Tongue (tissue), 2 donors: ENCODE data around the gene VWA8. TPM values are rescaled to one million over a fixed set of nuclear protein-coding genes. Genes with fewer than 3 reads are reported as not detected.
"Not testable (repeated sequence)": the region's sequence is repeated elsewhere in the genome, so short reads cannot be mapped to it uniquely, and the experiment has no call there.

Source experiments
- DNase-seq: peaks from one replicate; pipeline ENCODE4 v3.0.0-alpha.2; 2015
- total RNA-seq: library from RNA; depleted of rRNA; stranded (reverse); fragments of >200 nt; gene quantifications from one replicate; pipeline ENCODE4 v1.2.3, GENCODE V29; 2014

The VWA8 gene
- total RNA-seq, 1 donor from 2014 or later = 43.3 TPM

GRCh38 chr13:41919741-41920487 lies 41.0 kb downstream of the VWA8 start:
- DNase-seq = no peak

- peak; percentile 27 for DNase-seq
These were observed 41.7 kb downstream of the VWA8 start for GRCh38 chr13:41919031-41919740.

- no peak for DNase-seq
These were observed 43.3 kb downstream of the VWA8 start for GRCh38 chr13:41917641-41918040.

- peak; percentile 76 for DNase-seq
These were observed 44.5 kb downstream of the VWA8 start for GRCh38 chr13:41916173-41916954.

GRCh38 chr13:41915081-41915480 lies 45.8 kb downstream of the VWA8 start:
- DNase-seq = peak; percentile 20

- DNase-seq = no peak
These were observed 46.4 kb downstream of the VWA8 start for GRCh38 chr13:41914552-41914951.

GRCh38 chr13:41909506-41909905 lies 51.4 kb downstream of the VWA8 start:
- no peak for DNase-seq

GRCh38 chr13:41905600-41906254 lies 55.2 kb downstream of the VWA8 start:
- DNase-seq = peak; percentile 23

- no peak for DNase-seq
These were observed 60.0 kb downstream of the VWA8 start for GRCh38 chr13:41900918-41901317.

- not testable (repeated sequence) for DNase-seq
These were observed 62.5 kb downstream of the VWA8 start for GRCh38 chr13:41898411-41898810.

GRCh38 chr13:41897126-41897525 lies 63.8 kb downstream of the VWA8 start:
- no peak for DNase-seq

GRCh38 chr13:41895478-41895877 lies 65.4 kb downstream of the VWA8 start:
- DNase-seq = no peak

GRCh38 chr13:41891119-41891518 lies 69.8 kb downstream of the VWA8 start:
- no peak for DNase-seq

GRCh38 chr13:41883147-41883546 lies 77.8 kb downstream of the VWA8 start:
- DNase-seq = no peak

GRCh38 chr13:41881890-41882289 lies 79.0 kb downstream of the VWA8 start:
- DNase-seq = not testable (repeated sequence)

GRCh38 chr13:41880966-41881365 lies 79.9 kb downstream of the VWA8 start:
- no peak for DNase-seq

GRCh38 chr13:41864658-41865057 lies 96.3 kb downstream of the VWA8 start:
- DNase-seq = no peak

- DNase-seq = not testable (repeated sequence)
These were observed 98.2 kb downstream of the VWA8 start for GRCh38 chr13:41862659-41863058.

GRCh38 chr13:41859565-41859964 lies 101.3 kb downstream of the VWA8 start:
- no peak for DNase-seq

GRCh38 chr13:41858780-41859179 lies 102.1 kb downstream of the VWA8 start:
- DNase-seq = no peak

GRCh38 chr13:41854758-41855157 lies 106.2 kb downstream of the VWA8 start:
- no peak for DNase-seq

GRCh38 chr13:41851351-41851750 lies 109.6 kb downstream of the VWA8 start:
- no peak for DNase-seq
